ENCODE results near the gene TRIM52. TPM values are rescaled to one million over a fixed set of nuclear protein-coding genes. Genes with fewer than 3 reads are reported as not detected.
"Not testable (repeated sequence)": the region's sequence is repeated elsewhere in the genome, so short reads cannot be mapped to it uniquely, and the experiment has no call there.

The TRIM52 gene
- total RNA-seq, 2 donors from 2014 or later: 5.3 to 5.9 TPM

- H3K4me3 ChIP-seq (ENCODE audit: low read length): peak overlapping the region; percentile 70
- Mint-ChIP-seq H3K4me1 (peaks cover 2% of the 10 kb centered on the region), H3K27me3 (ENCODE audit: insufficient read depth) (peaks cover 45% of the 10 kb centered on the region)
Observed at GRCh38 chr5:181215997-181216989, 44.6 kb downstream of the TRIM52 start.

GRCh38 chr5:181214249-181214648 is 46.7 kb downstream of the TRIM52 start:
- peaks cover 28% of the 10 kb centered on the region for H3K27me3 ChIP-seq (ENCODE audit: control insufficient read depth, insufficient read depth, low read length, poor library complexity, severe bottlenecking)
- H3K4me1 Mint-ChIP-seq; H3K4me3 ChIP-seq (ENCODE audit: low read length); H3K9me3 Mint-ChIP-seq; H3K27ac ChIP-seq (ENCODE audit: low read depth, low read length); H3K4me3 Mint-ChIP-seq; H3K9ac ChIP-seq (ENCODE audit: extremely low read depth, low read length, poor library complexity, severe bottlenecking); H3K9me3 ChIP-seq (ENCODE audit: control insufficient read depth, low read length); DNase-seq; H3K27ac Mint-ChIP-seq; H3K4me1 ChIP-seq (ENCODE audit: control insufficient read depth, insufficient read depth, low read length); H3K36me3 Mint-ChIP-seq (ENCODE audit: low read depth); H3K36me3 ChIP-seq (ENCODE audit: control insufficient read depth, insufficient read depth, low read length): not testable (repeated sequence)
- WGBS, 2 experiments (ENCODE audit: insufficient coverage in 1 of 2, insufficient read length in 1 of 2): 93% methylated on average over 5 to 10 of the region's 10 CpGs
- peaks cover 39% of the 10 kb centered on the region for H3K27me3 Mint-ChIP-seq (ENCODE audit: insufficient read depth)

More at GRCh38 chr5:181215997-181216989, 44.6 kb downstream of the TRIM52 start:
- WGBS, 2 experiments (ENCODE audit: insufficient coverage in 1 of 2, insufficient read length in 1 of 2): 65 to 66% methylated on average over 41 to 44 of the region's 44 CpGs
- no peak overlapping the region for H3K27ac ChIP-seq (ENCODE audit: low read depth, low read length)
- H3K9ac ChIP-seq (ENCODE audit: extremely low read depth, low read length, poor library complexity, severe bottlenecking): no peak overlapping the region
- H3K36me3 Mint-ChIP-seq (ENCODE audit: low read depth): no peaks in the 10 kb centered on the region
- H3K9me3 ChIP-seq (ENCODE audit: control insufficient read depth, low read length): no peaks in the 10 kb centered on the region
- H3K27ac Mint-ChIP-seq: no peak overlapping the region
- no peaks in the 10 kb centered on the region for H3K36me3 ChIP-seq (ENCODE audit: control insufficient read depth, insufficient read depth, low read length)
- peak overlapping the region; percentile 57 for H3K4me3 Mint-ChIP-seq
- DNase-seq: no peak
- TF ChIP-seq, protein P1, sequence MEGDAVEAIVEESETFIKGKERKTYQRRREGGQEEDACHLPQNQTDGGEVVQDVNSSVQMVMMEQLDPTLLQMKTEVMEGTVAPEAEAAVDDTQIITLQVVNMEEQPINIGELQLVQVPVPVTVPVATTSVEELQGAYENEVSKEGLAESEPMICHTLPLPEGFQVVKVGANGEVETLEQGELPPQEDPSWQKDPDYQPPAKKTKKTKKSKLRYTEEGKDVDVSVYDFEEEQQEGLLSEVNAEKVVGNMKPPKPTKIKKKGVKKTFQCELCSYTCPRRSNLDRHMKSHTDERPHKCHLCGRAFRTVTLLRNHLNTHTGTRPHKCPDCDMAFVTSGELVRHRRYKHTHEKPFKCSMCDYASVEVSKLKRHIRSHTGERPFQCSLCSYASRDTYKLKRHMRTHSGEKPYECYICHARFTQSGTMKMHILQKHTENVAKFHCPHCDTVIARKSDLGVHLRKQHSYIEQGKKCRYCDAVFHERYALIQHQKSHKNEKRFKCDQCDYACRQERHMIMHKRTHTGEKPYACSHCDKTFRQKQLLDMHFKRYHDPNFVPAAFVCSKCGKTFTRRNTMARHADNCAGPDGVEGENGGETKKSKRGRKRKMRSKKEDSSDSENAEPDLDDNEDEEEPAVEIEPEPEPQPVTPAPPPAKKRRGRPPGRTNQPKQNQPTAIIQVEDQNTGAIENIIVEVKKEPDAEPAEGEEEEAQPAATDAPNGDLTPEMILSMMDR (conservative IDR thresholded peaks at IDR 0.05): no peak
- H3K4me1 ChIP-seq (ENCODE audit: control insufficient read depth, insufficient read depth, low read length): no peaks in the 10 kb centered on the region
- peaks cover 28% of the 10 kb centered on the region for H3K27me3 ChIP-seq (ENCODE audit: control insufficient read depth, insufficient read depth, low read length, poor library complexity, severe bottlenecking)
- H3K9me3 Mint-ChIP-seq: no peaks in the 10 kb centered on the region

DNA sequence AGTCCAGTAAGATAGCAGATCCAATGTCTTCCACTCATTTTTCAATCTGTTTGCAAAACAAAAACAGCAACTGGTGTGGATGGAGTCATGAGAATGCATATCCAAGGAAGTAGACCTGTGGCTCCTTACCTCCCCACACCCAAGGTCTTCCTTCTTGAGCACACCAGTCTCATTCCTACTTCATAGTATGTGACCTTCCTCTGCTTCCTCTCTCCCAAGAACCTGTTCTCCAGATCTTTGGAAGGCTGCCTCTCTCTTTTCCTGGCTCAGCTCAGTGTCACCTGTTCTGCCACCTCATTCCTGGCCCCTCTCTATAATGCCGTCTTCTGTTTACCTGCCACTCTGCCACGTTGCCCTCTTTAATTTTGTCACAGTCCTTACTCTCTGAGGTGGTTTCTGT is 48.0 kb downstream of the TRIM52 start:
- Histone ChIP-seq H3K9me3 (ENCODE audit: control insufficient read depth, low read length) (no peaks in the 10 kb centered on the region), H3K36me3 (ENCODE audit: control insufficient read depth, insufficient read depth, low read length) (no peaks in the 10 kb centered on the region), H3K27ac (ENCODE audit: low read depth, low read length) (no peak overlapping the region), H3K9ac (ENCODE audit: extremely low read depth, low read length, poor library complexity, severe bottlenecking) (no peak overlapping the region), H3K27me3 (ENCODE audit: control insufficient read depth, insufficient read depth, low read length, poor library complexity, severe bottlenecking) (peaks cover 28% of the 10 kb centered on the region), H3K4me1 (ENCODE audit: control insufficient read depth, insufficient read depth, low read length) (no peaks in the 10 kb centered on the region), H3K4me3 (ENCODE audit: low read length) (no peak overlapping the region)
- Mint-ChIP-seq H3K27me3 (ENCODE audit: insufficient read depth) (peaks cover 38% of the 10 kb centered on the region), H3K4me1 (peaks cover 2% of the 10 kb centered on the region), H3K4me3 (no peak overlapping the region), H3K27ac (no peak overlapping the region), H3K9me3 (no peaks in the 10 kb centered on the region), H3K36me3 (ENCODE audit: low read depth) (no peaks in the 10 kb centered on the region)
- no peak for DNase-seq
- TF ChIP-seq, protein P1 (conservative IDR thresholded peaks at IDR 0.05): no peak
- 52% methylated on average over 2 of the region's 2 CpGs; no CpG with 5 or more reads in 1 of the 2 experiments for WGBS, 2 experiments (ENCODE audit: insufficient coverage in 1 of 2, insufficient read length in 1 of 2)
